ES-I3 (cell line): Measurements from ENCODE around the gene NDUFS8.

Source experiments
- H3K36me3 ChIP-seq: 2 replicates; pipeline ENCODE4 v1.6.1; 2013; ENCODE audit warnings: mild to moderate bottlenecking, low read length, control low read depth, moderate library complexity; ENCODE audit not compliant: insufficient read depth
- H3K4me1 ChIP-seq: 2 replicates; pipeline ENCODE4 v1.6.1; 2013; ENCODE audit warnings: mild to moderate bottlenecking, control low read depth, low read length; ENCODE audit not compliant: insufficient read depth
- H3K9ac ChIP-seq: 2 replicates; pipeline ENCODE4 v1.6.1; 2013; ENCODE audit warnings: low read depth, mild to moderate bottlenecking, low read length, moderate library complexity
- H3K9me3 ChIP-seq: 2 replicates; pipeline ENCODE4 v1.6.1; 2013; ENCODE audit warnings: mild to moderate bottlenecking, low read length, moderate library complexity; ENCODE audit not compliant: control insufficient read depth, insufficient read depth

The NDUFS8 gene

GRCh38 chr11:68040957-68041591 lies 10.6 kb downstream of the NDUFS8 start:
- Histone ChIP-seq H3K4me1 (peaks cover 25% of the 10 kb centered on the region; the same call in 1 of the 2 replicates), H3K9me3 (no peaks in the 10 kb centered on the region), H3K9ac (no peak overlapping the region), H3K36me3 (no peaks in the 10 kb centered on the region)

- H3K36me3 ChIP-seq: no peaks in the 10 kb centered on the region
- H3K4me1 ChIP-seq: peaks cover 25% of the 10 kb centered on the region; the same call in 1 of the 2 replicates
- H3K9ac ChIP-seq: no peak overlapping the region
Measured at GRCh38 chr11:68041617-68042218, 11.2 kb downstream of the NDUFS8 start.

GRCh38 chr11:68042219-68043028 lies 11.9 kb downstream of the NDUFS8 start:
- Histone ChIP-seq H3K9me3 (no peaks in the 10 kb centered on the region), H3K36me3 (no peaks in the 10 kb centered on the region), H3K9ac (no peak overlapping the region), H3K4me1 (peaks cover 25% of the 10 kb centered on the region; the same call in 1 of the 2 replicates)

More at GRCh38 chr11:68041617-68042218, 11.2 kb downstream of the NDUFS8 start:
- no peaks in the 10 kb centered on the region for H3K9me3 ChIP-seq

- no peaks in the 10 kb centered on the region for H3K9me3 ChIP-seq
- H3K36me3 ChIP-seq: no peaks in the 10 kb centered on the region
- H3K9ac ChIP-seq: no peak overlapping the region
- peaks cover 22% of the 10 kb centered on the region; the same call in 1 of the 2 replicates for H3K4me1 ChIP-seq
Measured at GRCh38 chr11:68043029-68043348, 12.5 kb downstream of the NDUFS8 start.

GRCh38 chr11:68043349-68044144 lies 13.1 kb downstream of the NDUFS8 start:
- Histone ChIP-seq H3K4me1 (peaks cover 16% of the 10 kb centered on the region; the same call in 1 of the 2 replicates), H3K9me3 (no peaks in the 10 kb centered on the region), H3K9ac (no peak overlapping the region), H3K36me3 (no peaks in the 10 kb centered on the region)

- peaks cover 15% of the 10 kb centered on the region; the same call in 1 of the 2 replicates for H3K4me1 ChIP-seq
- no peaks in the 10 kb centered on the region for H3K9me3 ChIP-seq
- no peaks in the 10 kb centered on the region for H3K36me3 ChIP-seq
- H3K9ac ChIP-seq: no peak overlapping the region
Measured at GRCh38 chr11:68044145-68044813, 13.8 kb downstream of the NDUFS8 start.

GRCh38 chr11:68044898-68045351 lies 14.4 kb downstream of the NDUFS8 start:
- Histone ChIP-seq H3K9ac (no peak overlapping the region), H3K36me3 (no peaks in the 10 kb centered on the region), H3K9me3 (no peaks in the 10 kb centered on the region), H3K4me1 (peaks cover 13% of the 10 kb centered on the region; the same call in 1 of the 2 replicates)

GRCh38 chr11:68047437-68048290 lies 17.2 kb downstream of the NDUFS8 start:
- Histone ChIP-seq H3K9ac (no peak overlapping the region), H3K36me3 (no peaks in the 10 kb centered on the region; the same call in none of the 2 replicates), H3K9me3 (no peaks in the 10 kb centered on the region), H3K4me1 (peaks cover 3% of the 10 kb centered on the region; the same call in 1 of the 2 replicates)

GRCh38 chr11:68048681-68049508 lies 18.4 kb downstream of the NDUFS8 start:
- Histone ChIP-seq H3K4me1 (peaks cover 3% of the 10 kb centered on the region; the same call in 1 of the 2 replicates), H3K36me3 (no peaks in the 10 kb centered on the region; the same call in none of the 2 replicates), H3K9me3 (no peaks in the 10 kb centered on the region), H3K9ac (no peak overlapping the region)

GRCh38 chr11:68049509-68050370 lies 19.3 kb downstream of the NDUFS8 start:
- no peaks in the 10 kb centered on the region for H3K4me1 ChIP-seq
- H3K9ac ChIP-seq: no peak overlapping the region
- no peaks in the 10 kb centered on the region; the same call in none of the 2 replicates for H3K36me3 ChIP-seq
- H3K9me3 ChIP-seq: no peaks in the 10 kb centered on the region

GRCh38 chr11:68050371-68050841 lies 19.9 kb downstream of the NDUFS8 start:
- no peak overlapping the region for H3K9ac ChIP-seq
- H3K36me3 ChIP-seq: no peaks in the 10 kb centered on the region; the same call in none of the 2 replicates
- H3K4me1 ChIP-seq: no peaks in the 10 kb centered on the region
- no peaks in the 10 kb centered on the region for H3K9me3 ChIP-seq
